Tibial nerve (tissue), 4 donors: ENCODE results near the gene TRAF3.
"Not testable (repeated sequence)": the region's sequence is repeated elsewhere in the genome, so short reads cannot be mapped to it uniquely, and the experiment has no call there.

Experiments used
- EP300 ChIP-seq, 2 donors: sonication (generic); formaldehyde crosslinking; IDR thresholded peaks; one replicate each; pipeline ENCODE4 v1.6.1; 2017; ENCODE audit warnings: antibody characterized with exemption in 2 of 2, mild to moderate bottlenecking in 1 of 2
- POLR2A ChIP-seq, 2 donors: fragments of 450-650 bp; IDR thresholded peaks; one replicate each; pipeline ENCODE4 v1.6.1; 2017; ENCODE audit warnings: antibody characterized with exemption in 2 of 2, mild to moderate bottlenecking in 2 of 2, moderate library complexity in 2 of 2
- TF ChIP-seq, protein P1 (sequence below), 5 experiments: fragments of 200-600 bp in 3 of 5; fragments of 450-650 bp in 2 of 5; sonication (generic) in 3 of 5; IDR thresholded peaks; one replicate each; pipeline ENCODE4 v1.5.1; 2016 to 2019; ENCODE audit warnings: antibody characterized with exemption in 5 of 5, mild to moderate bottlenecking in 3 of 5, moderate library complexity in 2 of 5

DNA sequence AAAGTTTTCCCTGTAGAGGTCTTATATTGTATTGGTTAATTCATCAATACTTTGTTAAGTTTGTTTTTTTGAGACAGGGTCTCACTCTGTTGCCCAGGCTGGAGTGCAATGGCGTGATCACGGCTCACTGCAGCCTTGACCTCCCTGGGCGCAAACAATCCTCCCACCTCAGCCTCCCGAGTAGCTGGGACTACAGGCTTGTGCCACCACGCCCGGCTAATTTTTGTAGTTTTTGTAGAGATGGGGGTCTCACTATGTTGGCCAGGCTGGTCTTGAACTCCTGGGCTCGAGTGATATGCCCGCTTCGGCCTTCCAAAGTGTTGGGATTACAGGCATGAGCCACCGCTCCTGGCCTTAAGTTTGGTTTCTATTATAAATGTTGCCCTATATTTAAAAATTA lies 149.6 kb downstream of the TRAF3 start:
- TF ChIP-seq, protein P1, sequence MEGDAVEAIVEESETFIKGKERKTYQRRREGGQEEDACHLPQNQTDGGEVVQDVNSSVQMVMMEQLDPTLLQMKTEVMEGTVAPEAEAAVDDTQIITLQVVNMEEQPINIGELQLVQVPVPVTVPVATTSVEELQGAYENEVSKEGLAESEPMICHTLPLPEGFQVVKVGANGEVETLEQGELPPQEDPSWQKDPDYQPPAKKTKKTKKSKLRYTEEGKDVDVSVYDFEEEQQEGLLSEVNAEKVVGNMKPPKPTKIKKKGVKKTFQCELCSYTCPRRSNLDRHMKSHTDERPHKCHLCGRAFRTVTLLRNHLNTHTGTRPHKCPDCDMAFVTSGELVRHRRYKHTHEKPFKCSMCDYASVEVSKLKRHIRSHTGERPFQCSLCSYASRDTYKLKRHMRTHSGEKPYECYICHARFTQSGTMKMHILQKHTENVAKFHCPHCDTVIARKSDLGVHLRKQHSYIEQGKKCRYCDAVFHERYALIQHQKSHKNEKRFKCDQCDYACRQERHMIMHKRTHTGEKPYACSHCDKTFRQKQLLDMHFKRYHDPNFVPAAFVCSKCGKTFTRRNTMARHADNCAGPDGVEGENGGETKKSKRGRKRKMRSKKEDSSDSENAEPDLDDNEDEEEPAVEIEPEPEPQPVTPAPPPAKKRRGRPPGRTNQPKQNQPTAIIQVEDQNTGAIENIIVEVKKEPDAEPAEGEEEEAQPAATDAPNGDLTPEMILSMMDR (IDR thresholded peaks at IDR 0.05) = not testable (repeated sequence)
- TF ChIP-seq POLR2A, EP300 (IDR thresholded peaks at IDR 0.05): not testable (repeated sequence)
